Esophagus muscularis mucosa (tissue), 4 donors: Measurements from ENCODE around the gene SLC44A2. TPM values are rescaled to one million over a fixed set of nuclear protein-coding genes. Genes with fewer than 3 reads are reported as not detected.

Experiments used
- DNase-seq: peaks from one replicate; pipeline ENCODE4 v3.0.0-alpha.2; 2017; ENCODE audit errors: extremely low spot score
- H3K27ac ChIP-seq, 4 donors: fragments of 200-600 bp; sonication (generic); replicated peaks in 1 of 4; 1 replicate in 3 of 4; 2 replicates in 1 of 4; pipeline ENCODE4 v1.5.1; 2016 to 2019; ENCODE audit warnings: mild to moderate bottlenecking in 1 of 4
- H3K27me3 ChIP-seq, 4 donors: fragments of 200-600 bp; sonication (generic); one replicate each; pipeline versions ENCODE4 v1.5.1 to v1.6.0; 2016 to 2019
- H3K36me3 ChIP-seq, 4 donors: fragments of 200-600 bp; sonication (generic); one replicate each; pipeline ENCODE4 v1.5.1; 2016 to 2019
- H3K4me1 ChIP-seq, 4 donors: fragments of 200-600 bp; sonication (generic); one replicate each; pipeline ENCODE4 v1.5.1; 2016 to 2019
- H3K4me3 ChIP-seq, 4 donors: fragments of 200-600 bp; sonication (generic); 1 replicate in 2 of 4; 2 replicates in 2 of 4; pipeline ENCODE4 v1.5.1; 2016 to 2019; ENCODE audit warnings: mild to moderate bottlenecking in 4 of 4, moderate library complexity in 1 of 4
- H3K9me3 ChIP-seq, 4 donors: fragments of 200-600 bp; sonication (generic); 1 replicate in 3 of 4; 2 replicates in 1 of 4; pipeline ENCODE4 v1.5.1; 2016 to 2019
- CTCF ChIP-seq, 3 experiments: fragments of 200-600 bp in 2 of 3; fragments of 450-650 bp in 1 of 3; sonication (generic) in 2 of 3; IDR thresholded peaks; one replicate each; pipeline ENCODE4 v1.5.1; 2017 to 2019; ENCODE audit warnings: antibody characterized with exemption in 3 of 3, mild to moderate bottlenecking in 2 of 3, moderate library complexity in 1 of 3
- EP300 ChIP-seq: sonication (generic); formaldehyde crosslinking; IDR thresholded peaks from one replicate; pipeline ENCODE4 v1.6.1; 2017; ENCODE audit warnings: antibody characterized with exemption
- POLR2A ChIP-seq: fragments of 450-650 bp; IDR thresholded peaks from one replicate; pipeline ENCODE4 v1.6.1; 2017; ENCODE audit warnings: antibody characterized with exemption, moderate library complexity, mild to moderate bottlenecking, low read depth
- POLR2AphosphoS5 ChIP-seq, 2 donors: sonication (generic); formaldehyde crosslinking; IDR thresholded peaks; one replicate each; pipeline ENCODE4 v1.6.1; 2017; ENCODE audit warnings: antibody characterized with exemption in 2 of 2
- WGBS: methylation state at CpG from one replicate; pipeline ENCODE4 v1.1.5; 2018; 5-methylcytosine and 5-hydroxymethylcytosine counted together
- intact Hi-C: fragments of 100-400 bp; cut with DNase I; formaldehyde crosslinking; loops from one replicate; pipeline ENCODE4 v1.15.1; 2023
- total RNA-seq, 4 donors: library from RNA; depleted of rRNA; stranded (reverse); fragments of >200 nt; gene quantifications; one replicate each; pipeline versions ENCODE4 v1.1.0 to v1.2.1, GENCODE V29; 2016

The SLC44A2 gene
- total RNA-seq, 4 donors from 2014 or later: 26.2 to 71.2 (median 46.1) TPM

- Histone ChIP-seq H3K27me3 (peaks cover 0 to 30% (median 0%) of the 10 kb centered on the region in 4 donors), H3K27ac (no peak overlapping the region), H3K9me3 (no peaks in the 10 kb centered on the region), H3K36me3 (no peaks in the 10 kb centered on the region), H3K4me3 (no peak overlapping the region), H3K4me1 (peaks cover 5 to 11% (median 7%) of the 10 kb centered on the region in 4 donors)
- TF ChIP-seq POLR2AphosphoS5 (IDR thresholded peaks at IDR 0.05) (no peak), POLR2A (no peak), CTCF (IDR thresholded peaks at IDR 0.05) (no peak), EP300 (no peak)
- WGBS: 89% methylated on average over 7 of the region's 9 CpGs
- DNase-seq: no peak
- intact Hi-C loops: loop anchor here (10.0 kb wide), 1 partner anchor 122 kb away; the partner anchor contains the start of gene QTRT1
Measured at GRCh38 chr19:10583036-10583776, 42.1 kb upstream of the SLC44A2 start.

GRCh38 chr19:10586396-10586795 lies 39.0 kb upstream of the SLC44A2 start:
- H3K9me3 ChIP-seq: no peaks in the 10 kb centered on the region
- WGBS: 84% methylated on average over 6 of the region's 6 CpGs
- intact Hi-C loops: loop anchor here (10.0 kb wide), 1 partner anchor 118 kb away; the partner anchor contains the start of gene QTRT1
- peaks cover 0 to 54% (median 0%) of the 10 kb centered on the region in 4 donors for H3K27me3 ChIP-seq
- H3K4me3 ChIP-seq: no peak overlapping the region
- TF ChIP-seq EP300: no peak
- no peak for TF ChIP-seq POLR2AphosphoS5 (IDR thresholded peaks at IDR 0.05)
- no peak for TF ChIP-seq CTCF (IDR thresholded peaks at IDR 0.05)
- no peak for TF ChIP-seq POLR2A
- H3K27ac ChIP-seq: no peak overlapping the region
- no peaks in the 10 kb centered on the region for H3K36me3 ChIP-seq
- H3K4me1 ChIP-seq: peaks cover under 1 to 2% (median under 1%) of the 10 kb centered on the region in 4 donors
- no peak for DNase-seq

GRCh38 chr19:10587022-10587838 lies 38.1 kb upstream of the SLC44A2 start, which contains the start of gene AP1M2:
Gene AP1M2, minus strand, starts transcription at chr19:10587312. Its CDS starts 81 bp downstream, at chr19:10587231.
- Histone ChIP-seq H3K9me3 (no peaks in the 10 kb centered on the region), H3K27ac (no peak within 1 kb of the TSS), H3K27me3 (peaks cover 0 to 55% (median 0%) of the 10 kb centered on the region in 4 donors), H3K4me1 (no peaks in the 10 kb centered on the region), H3K4me3 (no peak within 1 kb of the TSS), H3K36me3 (no peaks in the 10 kb centered on the region)
- 38% methylated on average over 15 of the region's 35 CpGs for WGBS
- DNase-seq: no peak
- intact Hi-C loops: loop anchor here (10.0 kb wide), 1 partner anchor 118 kb away; the partner anchor contains the start of gene QTRT1
- no peak for TF ChIP-seq CTCF (IDR thresholded peaks at IDR 0.05)
- no peak for TF ChIP-seq POLR2AphosphoS5 (IDR thresholded peaks at IDR 0.05)
- no peak for TF ChIP-seq POLR2A

GRCh38 chr19:10587839-10588150 lies 37.6 kb upstream of the SLC44A2 start:
- WGBS: 83% methylated on average over 2 of the region's 2 CpGs
- H3K4me3 ChIP-seq: no peak overlapping the region
- no peak overlapping the region for H3K27ac ChIP-seq
- no peaks in the 10 kb centered on the region for H3K9me3 ChIP-seq
- no peak for TF ChIP-seq POLR2A
- no peak for TF ChIP-seq POLR2AphosphoS5 (IDR thresholded peaks at IDR 0.05)
- no peak for TF ChIP-seq CTCF (IDR thresholded peaks at IDR 0.05)
- no peak for TF ChIP-seq EP300
- peaks cover 0 to 55% (median 0%) of the 10 kb centered on the region in 4 donors for H3K27me3 ChIP-seq
- DNase-seq: no peak
- intact Hi-C loops: loop anchor here (10.0 kb wide), 1 partner anchor 117 kb away; the partner anchor contains the start of gene QTRT1
- no peaks in the 10 kb centered on the region for H3K4me1 ChIP-seq
- H3K36me3 ChIP-seq: no peaks in the 10 kb centered on the region
